ENCODE data around the gene VDR. TPM values are rescaled to one million over a fixed set of nuclear protein-coding genes. Genes with fewer than 3 reads are reported as not detected.

The VDR gene
- total RNA-seq, 1 experiment from 2014 or later: not detected

DNA sequence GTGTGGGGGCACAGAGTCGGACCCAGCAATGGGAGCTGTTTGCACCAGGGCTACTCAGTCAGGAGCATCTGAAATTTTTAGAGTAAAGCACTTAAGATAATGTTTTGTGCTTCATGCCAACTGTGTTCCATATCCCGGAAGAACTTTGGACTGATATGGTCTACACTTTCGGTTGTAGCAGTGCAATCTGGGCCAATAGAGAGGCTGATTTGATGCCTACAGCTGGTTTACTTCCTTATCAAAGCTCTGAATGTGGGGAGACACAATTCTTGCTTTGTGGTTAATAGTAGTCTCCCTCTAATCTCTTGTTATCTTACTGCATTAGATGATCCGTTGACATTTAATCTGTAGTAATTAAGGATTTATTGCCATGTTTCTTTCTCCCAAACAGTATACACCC lies 7.8 kb upstream of the VDR start:
- no peaks in the 10 kb centered on the region for H3K36me3 ChIP-seq (ENCODE audit: insufficient read depth, low read length)
- no peaks in the 10 kb centered on the region for H3K79me2 ChIP-seq (ENCODE audit: low read length)
- no peak overlapping the region for H3K4me2 ChIP-seq (ENCODE audit: low read depth, low read length, poor library complexity, severe bottlenecking)
- no peak overlapping the region for H3K27ac ChIP-seq (ENCODE audit: low read length)
- H3K27me3 ChIP-seq (ENCODE audit: low read length): no peaks in the 10 kb centered on the region
- H3K4me1 ChIP-seq (ENCODE audit: low read length): no peaks in the 10 kb centered on the region
- no peaks in the 10 kb centered on the region for H3K9me2 ChIP-seq (replicated peaks; ENCODE audit: insufficient read depth, low read length)
- no peak for DNase-seq
- H2AFZ ChIP-seq (ENCODE audit: low read length): no peak overlapping the region
- no peaks in the 10 kb centered on the region for H4K20me1 ChIP-seq (ENCODE audit: insufficient read depth, low read depth, low read length)
- H3K9ac ChIP-seq (ENCODE audit: low read length): no peak overlapping the region
- H3K9me3 ChIP-seq (ENCODE audit: low read length): no peaks in the 10 kb centered on the region
- H3K4me3 ChIP-seq (ENCODE audit: low read length): no peak overlapping the region

GRCh38 chr12:47910981-47911380 lies 6.2 kb upstream of the VDR start:
- Histone ChIP-seq H2AFZ (ENCODE audit: low read length) (no peak overlapping the region), H3K9ac (ENCODE audit: low read length) (no peak overlapping the region), H3K27me3 (ENCODE audit: low read length) (no peaks in the 10 kb centered on the region), H3K4me2 (ENCODE audit: low read depth, low read length, poor library complexity, severe bottlenecking) (no peak overlapping the region), H3K4me3 (ENCODE audit: low read length) (no peak overlapping the region), H3K27ac (ENCODE audit: low read length) (no peak overlapping the region), H3K36me3 (ENCODE audit: insufficient read depth, low read length) (no peaks in the 10 kb centered on the region), H3K9me3 (ENCODE audit: low read length) (no peaks in the 10 kb centered on the region), H4K20me1 (ENCODE audit: insufficient read depth, low read depth, low read length) (no peaks in the 10 kb centered on the region), H3K4me1 (ENCODE audit: low read length) (no peaks in the 10 kb centered on the region), H3K9me2 (replicated peaks; ENCODE audit: insufficient read depth, low read length) (no peaks in the 10 kb centered on the region), H3K79me2 (ENCODE audit: low read length) (no peaks in the 10 kb centered on the region)
- no peak for DNase-seq

DNA sequence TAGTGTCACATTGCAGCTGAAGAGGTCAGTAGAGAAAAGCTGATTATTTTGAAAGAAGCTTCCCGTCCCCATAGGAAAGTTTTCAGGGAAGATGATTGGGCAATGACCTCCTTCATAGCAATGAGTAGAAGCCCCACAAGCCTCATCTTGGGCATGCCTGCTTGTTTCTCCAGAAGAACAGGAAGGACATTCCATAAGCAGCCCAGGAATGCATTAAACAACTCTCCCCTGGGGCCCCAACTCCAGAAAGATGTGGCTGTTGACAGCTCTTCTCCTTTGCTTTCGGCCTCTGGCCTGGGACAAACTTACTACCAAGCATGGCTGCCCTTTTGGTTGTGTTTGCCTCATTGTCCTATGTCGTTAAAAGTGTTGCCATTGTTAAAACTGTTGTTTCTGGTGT lies 5.7 kb upstream of the VDR start:
- DNase-seq: no peak
- H3K4me2 ChIP-seq (ENCODE audit: low read depth, low read length, poor library complexity, severe bottlenecking): no peak overlapping the region
- H3K27me3 ChIP-seq (ENCODE audit: low read length): no peaks in the 10 kb centered on the region
- no peaks in the 10 kb centered on the region for H3K79me2 ChIP-seq (ENCODE audit: low read length)
- H3K9ac ChIP-seq (ENCODE audit: low read length): no peak overlapping the region
- H3K4me1 ChIP-seq (ENCODE audit: low read length): no peaks in the 10 kb centered on the region
- no peak overlapping the region for H3K4me3 ChIP-seq (ENCODE audit: low read length)
- no peaks in the 10 kb centered on the region for H3K9me3 ChIP-seq (ENCODE audit: low read length)
- H3K27ac ChIP-seq (ENCODE audit: low read length): no peak overlapping the region
- H4K20me1 ChIP-seq (ENCODE audit: insufficient read depth, low read depth, low read length): no peaks in the 10 kb centered on the region
- H3K9me2 ChIP-seq (replicated peaks; ENCODE audit: insufficient read depth, low read length): no peaks in the 10 kb centered on the region
- no peak overlapping the region for H2AFZ ChIP-seq (ENCODE audit: low read length)
- H3K36me3 ChIP-seq (ENCODE audit: insufficient read depth, low read length): no peaks in the 10 kb centered on the region

DNA sequence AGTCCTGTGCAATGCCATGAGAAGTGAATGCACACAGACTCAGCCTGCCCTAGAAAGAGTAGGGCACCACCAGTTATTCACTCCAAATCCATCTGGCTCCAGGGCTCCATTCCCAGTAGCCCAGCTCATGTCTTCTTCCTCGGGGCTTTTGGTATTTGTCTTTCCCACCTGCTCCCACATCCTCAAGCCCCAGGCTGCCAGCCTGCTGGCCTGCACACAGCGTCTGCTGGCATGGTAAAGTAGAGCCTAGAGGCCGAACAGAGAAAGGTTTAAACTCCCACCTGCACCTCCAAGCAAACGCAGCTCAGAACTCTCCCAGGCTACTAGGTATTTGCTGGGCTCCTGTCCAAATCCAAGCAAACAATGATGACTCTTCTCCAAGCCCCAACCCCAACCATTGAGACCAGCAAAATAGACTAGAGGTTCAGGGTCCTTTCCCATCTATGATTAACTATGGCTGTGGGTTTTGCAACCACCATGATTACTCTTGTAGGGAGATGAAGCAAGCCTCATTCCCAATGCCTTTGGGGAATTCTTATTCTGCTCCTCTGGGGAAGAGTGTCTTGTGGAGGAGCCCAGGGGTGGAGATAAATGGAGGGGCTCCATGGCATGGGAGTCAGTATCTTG lies 5.2 kb upstream of the VDR start:
- no peak for DNase-seq
- Histone ChIP-seq H2AFZ (ENCODE audit: low read length) (no peak overlapping the region), H3K4me3 (ENCODE audit: low read length) (no peak overlapping the region), H4K20me1 (ENCODE audit: insufficient read depth, low read depth, low read length) (no peaks in the 10 kb centered on the region), H3K79me2 (ENCODE audit: low read length) (no peaks in the 10 kb centered on the region), H3K4me2 (ENCODE audit: low read depth, low read length, poor library complexity, severe bottlenecking) (no peak overlapping the region), H3K9me2 (replicated peaks; ENCODE audit: insufficient read depth, low read length) (no peaks in the 10 kb centered on the region), H3K36me3 (ENCODE audit: insufficient read depth, low read length) (no peaks in the 10 kb centered on the region), H3K9ac (ENCODE audit: low read length) (no peak overlapping the region), H3K4me1 (ENCODE audit: low read length) (peaks cover 3% of the 10 kb centered on the region), H3K9me3 (ENCODE audit: low read length) (no peaks in the 10 kb centered on the region), H3K27me3 (ENCODE audit: low read length) (no peaks in the 10 kb centered on the region), H3K27ac (ENCODE audit: low read length) (no peak overlapping the region)

- DNase-seq: no peak
- Histone ChIP-seq H3K27ac (ENCODE audit: low read length) (no peak overlapping the region), H3K9ac (ENCODE audit: low read length) (no peak overlapping the region), H4K20me1 (ENCODE audit: insufficient read depth, low read depth, low read length) (no peaks in the 10 kb centered on the region), H3K4me1 (ENCODE audit: low read length) (peaks cover 3% of the 10 kb centered on the region), H3K4me3 (ENCODE audit: low read length) (no peak overlapping the region), H3K27me3 (ENCODE audit: low read length) (no peaks in the 10 kb centered on the region), H3K79me2 (ENCODE audit: low read length) (no peaks in the 10 kb centered on the region), H3K9me2 (replicated peaks; ENCODE audit: insufficient read depth, low read length) (no peaks in the 10 kb centered on the region), H3K36me3 (ENCODE audit: insufficient read depth, low read length) (no peaks in the 10 kb centered on the region), H3K9me3 (ENCODE audit: low read length) (no peaks in the 10 kb centered on the region), H3K4me2 (ENCODE audit: low read depth, low read length, poor library complexity, severe bottlenecking) (no peak overlapping the region), H2AFZ (ENCODE audit: low read length) (no peak overlapping the region)
Measured at GRCh38 chr12:47908738-47909137, 3.9 kb upstream of the VDR start.

GRCh38 chr12:47907851-47908454 lies 3.2 kb upstream of the VDR start:
- no peaks in the 10 kb centered on the region for H3K9me2 ChIP-seq (replicated peaks; ENCODE audit: insufficient read depth, low read length)

DNA sequence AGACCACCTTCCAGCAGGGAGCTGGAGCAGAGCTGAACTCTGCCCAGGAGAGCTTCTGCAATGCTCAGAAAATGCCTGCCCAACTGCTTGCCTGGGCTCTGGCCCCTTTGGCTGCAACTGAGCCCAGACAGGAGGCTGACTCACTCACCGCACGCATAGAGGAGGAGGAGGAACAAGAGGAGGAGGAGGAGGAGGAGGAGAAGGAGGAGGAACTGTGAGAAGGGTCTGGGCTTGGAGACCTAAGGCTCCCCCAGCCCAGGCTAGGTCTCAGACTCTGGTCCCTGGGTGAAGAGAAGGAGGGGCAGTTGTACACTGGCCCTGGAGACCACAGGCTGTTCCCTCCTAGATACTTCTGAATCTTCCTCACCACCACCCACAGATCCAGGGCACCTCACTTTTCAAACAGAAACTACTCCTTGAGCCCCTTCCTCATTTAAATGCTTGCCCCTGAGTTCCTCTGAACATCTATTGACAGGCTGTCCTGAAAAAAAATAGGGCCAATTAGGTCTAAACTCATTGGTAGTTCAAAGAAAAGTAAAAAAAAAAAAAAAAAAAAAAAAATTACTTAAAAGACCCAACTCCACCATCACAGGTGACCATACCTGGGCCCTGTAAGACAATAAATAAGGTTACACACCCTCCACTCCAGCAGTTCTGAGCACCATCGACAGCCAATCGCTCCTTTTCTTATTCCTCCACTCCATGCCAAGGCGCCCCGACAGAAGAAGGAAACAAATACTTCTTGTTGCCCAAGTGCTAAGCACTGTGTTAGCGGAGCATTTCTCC lies 674 bp downstream of the VDR start:
- DNase-seq: no peak
- peaks cover 3% of the 10 kb centered on the region for H3K4me1 ChIP-seq (ENCODE audit: low read length)

More at GRCh38 chr12:47907851-47908454, 3.2 kb upstream of the VDR start:
- Histone ChIP-seq H4K20me1 (ENCODE audit: insufficient read depth, low read depth, low read length) (no peaks in the 10 kb centered on the region), H3K4me3 (ENCODE audit: low read length) (no peak overlapping the region), H3K4me2 (ENCODE audit: low read depth, low read length, poor library complexity, severe bottlenecking) (no peak overlapping the region), H3K9ac (ENCODE audit: low read length) (no peak overlapping the region), H3K27me3 (ENCODE audit: low read length) (no peaks in the 10 kb centered on the region), H3K4me1 (ENCODE audit: low read length) (peaks cover 3% of the 10 kb centered on the region), H3K36me3 (ENCODE audit: insufficient read depth, low read length) (no peaks in the 10 kb centered on the region), H2AFZ (ENCODE audit: low read length) (no peak overlapping the region), H3K27ac (ENCODE audit: low read length) (no peak overlapping the region), H3K9me3 (ENCODE audit: low read length) (no peaks in the 10 kb centered on the region), H3K79me2 (ENCODE audit: low read length) (no peaks in the 10 kb centered on the region)
- DNase-seq: no peak

GRCh38 chr12:47903151-47903611 lies 1.6 kb downstream of the VDR start:
- no peaks in the 10 kb centered on the region for H3K36me3 ChIP-seq (ENCODE audit: insufficient read depth, low read length)
- H2AFZ ChIP-seq (ENCODE audit: low read length): no peak overlapping the region
- H4K20me1 ChIP-seq (ENCODE audit: insufficient read depth, low read depth, low read length): no peaks in the 10 kb centered on the region
- no peaks in the 10 kb centered on the region for H3K9me3 ChIP-seq (ENCODE audit: low read length)
- H3K79me2 ChIP-seq (ENCODE audit: low read length): no peaks in the 10 kb centered on the region
- no peaks in the 10 kb centered on the region for H3K27me3 ChIP-seq (ENCODE audit: low read length)
- H3K9ac ChIP-seq (ENCODE audit: low read length): no peak overlapping the region
- H3K9me2 ChIP-seq (replicated peaks; ENCODE audit: insufficient read depth, low read length): no peaks in the 10 kb centered on the region
- no peak overlapping the region for H3K4me3 ChIP-seq (ENCODE audit: low read length)
- DNase-seq: no peak
- peaks cover 3% of the 10 kb centered on the region for H3K4me1 ChIP-seq (ENCODE audit: low read length)
- H3K27ac ChIP-seq (ENCODE audit: low read length): no peak overlapping the region
- no peak overlapping the region for H3K4me2 ChIP-seq (ENCODE audit: low read depth, low read length, poor library complexity, severe bottlenecking)

More for the DNA sequence above, 674 bp downstream of the VDR start:
- Histone ChIP-seq H3K9ac (ENCODE audit: low read length) (no peak overlapping the region), H3K9me2 (replicated peaks; ENCODE audit: insufficient read depth, low read length) (no peaks in the 10 kb centered on the region), H3K79me2 (ENCODE audit: low read length) (no peaks in the 10 kb centered on the region), H3K27ac (ENCODE audit: low read length) (no peak overlapping the region), H4K20me1 (ENCODE audit: insufficient read depth, low read depth, low read length) (no peaks in the 10 kb centered on the region), H3K4me3 (ENCODE audit: low read length) (no peak overlapping the region), H2AFZ (ENCODE audit: low read length) (no peak overlapping the region), H3K36me3 (ENCODE audit: insufficient read depth, low read length) (no peaks in the 10 kb centered on the region), H3K9me3 (ENCODE audit: low read length) (no peaks in the 10 kb centered on the region), H3K4me2 (ENCODE audit: low read depth, low read length, poor library complexity, severe bottlenecking) (no peak overlapping the region), H3K27me3 (ENCODE audit: low read length) (no peaks in the 10 kb centered on the region)

All from Karpas-422 (cell line).